WTC11 (cell line): ENCODE results near the gene PANX3.

Source experiments
- CTCF ChIP-seq: fragments of 200-600 bp; IDR thresholded peaks from 2 replicates; pipeline ENCODE4 v1.8.0; 2022; ENCODE audit warnings: antibody characterized with exemption
- E2F1 ChIP-seq: sonication (generic); formaldehyde crosslinking; IDR thresholded peaks from 2 replicates; pipeline ENCODE4 v1.8.0; 2022; ENCODE audit warnings: mild to moderate bottlenecking, missing genetic modification reagents
- E2F5 ChIP-seq: sonication (generic); formaldehyde crosslinking; IDR thresholded peaks from 2 replicates; pipeline ENCODE4 v1.8.1; 2022; ENCODE audit warnings: mild to moderate bottlenecking, moderate library complexity, missing genetic modification reagents
- ETV6 ChIP-seq: sonication (generic); formaldehyde crosslinking; IDR thresholded peaks from 2 replicates; pipeline ENCODE4 v1.8.1; 2022; ENCODE audit warnings: mild to moderate bottlenecking, missing genetic modification reagents
- TCF7 ChIP-seq: sonication (generic); formaldehyde crosslinking; IDR thresholded peaks from 2 replicates; pipeline ENCODE4 v1.8.0; 2022; ENCODE audit warnings: mild to moderate bottlenecking, low read depth, missing genetic modification reagents, moderate library complexity
- ZNF121 ChIP-seq: sonication (generic); formaldehyde crosslinking; IDR thresholded peaks from 2 replicates; pipeline ENCODE4 v1.8.0; 2023; ENCODE audit warnings: missing genetic modification reagents
- ZNF396 ChIP-seq: fragments of 250-450 bp; sonication (Bioruptor Pico); IDR thresholded peaks from 2 replicates; pipeline ENCODE4 v1.8.0; 2021; ENCODE audit warnings: mild to moderate bottlenecking, moderate library complexity, borderline replicate concordance
- TF ChIP-seq, protein P1 (sequence below): sonication (generic); formaldehyde crosslinking; IDR thresholded peaks from 2 replicates; pipeline ENCODE4 v1.8.0; 2022; ENCODE audit warnings: missing genetic modification reagents
- TF ChIP-seq, protein P2 (sequence below): sonication (generic); formaldehyde crosslinking; IDR thresholded peaks from 2 replicates; pipeline ENCODE4 v1.8.1; 2023; ENCODE audit warnings: mild to moderate bottlenecking, missing genetic modification reagents, moderate library complexity

GRCh38 chr11:124667601-124668000 lies 56.4 kb downstream of the PANX3 start:
- TF ChIP-seq CTCF, result no peak
- TF ChIP-seq, protein P1, sequence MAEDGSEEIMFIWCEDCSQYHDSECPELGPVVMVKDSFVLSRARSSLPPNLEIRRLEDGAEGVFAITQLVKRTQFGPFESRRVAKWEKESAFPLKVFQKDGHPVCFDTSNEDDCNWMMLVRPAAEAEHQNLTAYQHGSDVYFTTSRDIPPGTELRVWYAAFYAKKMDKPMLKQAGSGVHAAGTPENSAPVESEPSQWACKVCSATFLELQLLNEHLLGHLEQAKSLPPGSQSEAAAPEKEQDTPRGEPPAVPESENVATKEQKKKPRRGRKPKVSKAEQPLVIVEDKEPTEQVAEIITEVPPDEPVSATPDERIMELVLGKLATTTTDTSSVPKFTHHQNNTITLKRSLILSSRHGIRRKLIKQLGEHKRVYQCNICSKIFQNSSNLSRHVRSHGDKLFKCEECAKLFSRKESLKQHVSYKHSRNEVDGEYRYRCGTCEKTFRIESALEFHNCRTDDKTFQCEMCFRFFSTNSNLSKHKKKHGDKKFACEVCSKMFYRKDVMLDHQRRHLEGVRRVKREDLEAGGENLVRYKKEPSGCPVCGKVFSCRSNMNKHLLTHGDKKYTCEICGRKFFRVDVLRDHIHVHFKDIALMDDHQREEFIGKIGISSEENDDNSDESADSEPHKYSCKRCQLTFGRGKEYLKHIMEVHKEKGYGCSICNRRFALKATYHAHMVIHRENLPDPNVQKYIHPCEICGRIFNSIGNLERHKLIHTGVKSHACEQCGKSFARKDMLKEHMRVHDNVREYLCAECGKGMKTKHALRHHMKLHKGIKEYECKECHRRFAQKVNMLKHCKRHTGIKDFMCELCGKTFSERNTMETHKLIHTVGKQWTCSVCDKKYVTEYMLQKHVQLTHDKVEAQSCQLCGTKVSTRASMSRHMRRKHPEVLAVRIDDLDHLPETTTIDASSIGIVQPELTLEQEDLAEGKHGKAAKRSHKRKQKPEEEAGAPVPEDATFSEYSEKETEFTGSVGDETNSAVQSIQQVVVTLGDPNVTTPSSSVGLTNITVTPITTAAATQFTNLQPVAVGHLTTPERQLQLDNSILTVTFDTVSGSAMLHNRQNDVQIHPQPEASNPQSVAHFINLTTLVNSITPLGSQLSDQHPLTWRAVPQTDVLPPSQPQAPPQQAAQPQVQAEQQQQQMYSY (CRISPR knock-in tag), result no peak
- TF ChIP-seq, protein P2, sequence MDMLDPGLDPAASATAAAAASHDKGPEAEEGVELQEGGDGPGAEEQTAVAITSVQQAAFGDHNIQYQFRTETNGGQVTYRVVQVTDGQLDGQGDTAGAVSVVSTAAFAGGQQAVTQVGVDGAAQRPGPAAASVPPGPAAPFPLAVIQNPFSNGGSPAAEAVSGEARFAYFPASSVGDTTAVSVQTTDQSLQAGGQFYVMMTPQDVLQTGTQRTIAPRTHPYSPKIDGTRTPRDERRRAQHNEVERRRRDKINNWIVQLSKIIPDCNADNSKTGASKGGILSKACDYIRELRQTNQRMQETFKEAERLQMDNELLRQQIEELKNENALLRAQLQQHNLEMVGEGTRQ (CRISPR knock-in tag), result no peak
- no peak for TF ChIP-seq E2F1 (CRISPR knock-in tag)
- TF ChIP-seq ETV6 (CRISPR knock-in tag), result no peak
- no peak for TF ChIP-seq ZNF396
- TF ChIP-seq ZNF121 (CRISPR knock-in tag), result no peak
- TF ChIP-seq TCF7 (CRISPR knock-in tag), result no peak
- no peak for TF ChIP-seq E2F5 (CRISPR knock-in tag)
